MM.1S (cell line): ENCODE data around the gene PRKD1.

Experiments
- DNase-seq: peaks from one replicate; pipeline ENCODE4 v3.0.0-alpha.2; 2015
- H2AFZ ChIP-seq: fragments of 300-600 bp; sonication (generic); 2 replicates; pipeline ENCODE4 v1.6.0; 2016; ENCODE audit warnings: antibody characterized with exemption, low read length
- H3F3A ChIP-seq: fragments of 300-600 bp; sonication (generic); 2 replicates; pipeline ENCODE4 v1.6.1; 2016; ENCODE audit warnings: mild to moderate bottlenecking, antibody characterized with exemption, low read length, moderate library complexity, mixed read lengths; ENCODE audit not compliant: insufficient read depth
- H3K27ac ChIP-seq: fragments of 300-600 bp; sonication (generic); 2 replicates; pipeline ENCODE4 v1.5.1; 2016; ENCODE audit warnings: mild to moderate bottlenecking, low read length
- H3K27me3 ChIP-seq: fragments of 300-600 bp; sonication (generic); replicated peaks from 2 replicates; pipeline ENCODE4 v1.6.0; 2016; ENCODE audit warnings: low read length; ENCODE audit not compliant: insufficient read depth
- H3K36me3 ChIP-seq: fragments of 300-600 bp; sonication (generic); replicated peaks from 2 replicates; pipeline ENCODE4 v1.6.1; 2016; ENCODE audit warnings: mild to moderate bottlenecking, low read length, mixed read lengths; ENCODE audit not compliant: insufficient read depth
- H3K4me1 ChIP-seq: fragments of 300-600 bp; sonication (generic); 2 replicates; pipeline ENCODE4 v1.6.1; 2016; ENCODE audit warnings: low read length, mixed read lengths
- H3K4me2 ChIP-seq: fragments of 300-600 bp; sonication (generic); 2 replicates; pipeline ENCODE4 v1.6.0; 2016; ENCODE audit warnings: low read depth, low read length
- H3K4me3 ChIP-seq: fragments of 300-600 bp; sonication (generic); 2 replicates; pipeline ENCODE4 v1.5.1; 2016; ENCODE audit warnings: low read length, mixed read lengths
- H3K79me2 ChIP-seq: fragments of 300-600 bp; sonication (generic); 2 replicates; pipeline ENCODE4 v1.6.1; 2016; ENCODE audit warnings: mixed run types, low read length, mixed read lengths
- H3K9ac ChIP-seq: fragments of 300-600 bp; sonication (generic); 2 replicates; pipeline ENCODE4 v1.6.1; 2016; ENCODE audit warnings: low read length, mixed read lengths
- H3K9me2 ChIP-seq: fragments of 300-600 bp; sonication (generic); replicated peaks from 2 replicates; pipeline ENCODE4 v1.6.1; 2016; ENCODE audit warnings: mild to moderate bottlenecking, low read length, mixed read lengths; ENCODE audit not compliant: insufficient read depth
- H3K9me3 ChIP-seq: fragments of 300-600 bp; sonication (generic); replicated peaks from 2 replicates; pipeline ENCODE4 v1.6.1; 2016; ENCODE audit warnings: mild to moderate bottlenecking, low read length, mixed read lengths; ENCODE audit not compliant: insufficient read depth
- H4K20me1 ChIP-seq: fragments of 300-600 bp; sonication (generic); 2 replicates; pipeline ENCODE4 v1.6.1; 2016; ENCODE audit warnings: mild to moderate bottlenecking, low read length, moderate library complexity, mixed read lengths; ENCODE audit not compliant: insufficient read depth
- CTCF ChIP-seq: fragments of 300-600 bp; sonication (generic); IDR thresholded peaks from 2 replicates; pipeline ENCODE4 v1.5.1; 2016; ENCODE audit warnings: antibody characterized with exemption, low read length, mixed read lengths
- EZH2 ChIP-seq: fragments of 300-600 bp; sonication (generic); optimal IDR thresholded peaks from 2 replicates; pipeline ENCODE3; 2017; ENCODE audit warnings: low read depth, mild to moderate bottlenecking, antibody characterized with exemption, low read length, mixed read lengths
- EZH2phosphoT487 ChIP-seq: fragments of 300-600 bp; sonication (generic); IDR thresholded peaks from 2 replicates; pipeline ENCODE4 v1.6.1; 2018; ENCODE audit warnings: antibody characterized with exemption, low read length

Gene PRKD1

GRCh38 chr14:29687071-29687765 lies 240.4 kb downstream of the PRKD1 start:
- H3K4me1 ChIP-seq, result no peaks in the 10 kb centered on the region
- H4K20me1 ChIP-seq, result no peaks in the 10 kb centered on the region
- DNase-seq, result no peak
- no peaks in the 10 kb centered on the region for H3F3A ChIP-seq
- H2AFZ ChIP-seq, result no peak overlapping the region
- H3K9me3 ChIP-seq, result no peaks in the 10 kb centered on the region
- H3K9ac ChIP-seq, result no peak overlapping the region
- no peaks in the 10 kb centered on the region for H3K27me3 ChIP-seq
- H3K79me2 ChIP-seq, result no peaks in the 10 kb centered on the region
- no peak overlapping the region for H3K4me3 ChIP-seq
- no peak overlapping the region for H3K27ac ChIP-seq
- TF ChIP-seq EZH2phosphoT487 (no peak), CTCF (no peak), EZH2 (no peak)
- H3K4me2 ChIP-seq, result no peak overlapping the region
- no peaks in the 10 kb centered on the region for H3K36me3 ChIP-seq
- no peaks in the 10 kb centered on the region for H3K9me2 ChIP-seq

- H3K4me1 ChIP-seq, result no peaks in the 10 kb centered on the region
- no peak overlapping the region for H3K9ac ChIP-seq
- TF ChIP-seq CTCF, result no peak
- no peak overlapping the region for H3K27ac ChIP-seq
- H4K20me1 ChIP-seq, result no peaks in the 10 kb centered on the region
- H3K79me2 ChIP-seq, result no peaks in the 10 kb centered on the region
- H3K9me2 ChIP-seq, result no peaks in the 10 kb centered on the region
- no peak overlapping the region for H3K4me2 ChIP-seq
- no peaks in the 10 kb centered on the region for H3K36me3 ChIP-seq
- H3K4me3 ChIP-seq, result no peak overlapping the region
- no peak overlapping the region for H2AFZ ChIP-seq
- H3K27me3 ChIP-seq, result no peaks in the 10 kb centered on the region
- H3K9me3 ChIP-seq, result no peaks in the 10 kb centered on the region
- DNase-seq, result no peak
- H3F3A ChIP-seq, result no peaks in the 10 kb centered on the region
Measured at GRCh38 chr14:29684926-29685325, 242.7 kb downstream of the PRKD1 start.

DNA sequence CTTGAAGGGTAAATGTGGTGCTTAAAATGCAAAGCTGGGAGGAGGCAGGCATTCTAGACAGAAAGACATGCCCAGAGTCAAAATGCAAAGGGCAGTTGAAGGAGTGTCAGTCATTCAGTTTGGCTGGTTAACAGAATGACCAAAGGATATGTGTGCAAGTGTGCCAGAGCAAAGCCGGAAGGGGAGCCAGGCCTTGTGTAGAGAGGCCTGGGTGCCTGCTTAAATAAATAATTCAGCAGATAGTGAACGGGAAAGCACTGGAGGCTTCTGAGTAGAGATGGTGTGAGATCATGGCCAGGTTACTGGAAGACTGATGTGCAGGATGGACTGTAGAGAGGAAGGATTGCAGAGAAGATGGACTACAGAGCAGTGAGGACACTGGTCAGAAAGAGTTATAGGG lies 244.9 kb downstream of the PRKD1 start:
- H4K20me1 ChIP-seq, result no peaks in the 10 kb centered on the region
- H2AFZ ChIP-seq, result no peak overlapping the region
- H3F3A ChIP-seq, result no peaks in the 10 kb centered on the region
- no peaks in the 10 kb centered on the region for H3K4me1 ChIP-seq
- TF ChIP-seq EZH2phosphoT487 (no peak), EZH2 (no peak), CTCF (no peak)
- no peaks in the 10 kb centered on the region for H3K9me2 ChIP-seq
- H3K27me3 ChIP-seq, result no peaks in the 10 kb centered on the region
- H3K4me3 ChIP-seq, result no peak overlapping the region
- no peaks in the 10 kb centered on the region for H3K36me3 ChIP-seq
- no peaks in the 10 kb centered on the region for H3K79me2 ChIP-seq
- no peak overlapping the region for H3K4me2 ChIP-seq
- H3K9ac ChIP-seq, result no peak overlapping the region
- no peak for DNase-seq
- H3K9me3 ChIP-seq, result no peaks in the 10 kb centered on the region
- no peak overlapping the region for H3K27ac ChIP-seq
